ENCODE results near the gene LEKR1. TPM values are rescaled to one million over a fixed set of nuclear protein-coding genes. Genes with fewer than 3 reads are reported as not detected.
"Not testable (repeated sequence)": the region's sequence is repeated elsewhere in the genome, so short reads cannot be mapped to it uniquely, and the experiment has no call there.

Gene LEKR1
- 0.34 TPM in 1 of 2 replicates, not detected in the other for total RNA-seq

DNA sequence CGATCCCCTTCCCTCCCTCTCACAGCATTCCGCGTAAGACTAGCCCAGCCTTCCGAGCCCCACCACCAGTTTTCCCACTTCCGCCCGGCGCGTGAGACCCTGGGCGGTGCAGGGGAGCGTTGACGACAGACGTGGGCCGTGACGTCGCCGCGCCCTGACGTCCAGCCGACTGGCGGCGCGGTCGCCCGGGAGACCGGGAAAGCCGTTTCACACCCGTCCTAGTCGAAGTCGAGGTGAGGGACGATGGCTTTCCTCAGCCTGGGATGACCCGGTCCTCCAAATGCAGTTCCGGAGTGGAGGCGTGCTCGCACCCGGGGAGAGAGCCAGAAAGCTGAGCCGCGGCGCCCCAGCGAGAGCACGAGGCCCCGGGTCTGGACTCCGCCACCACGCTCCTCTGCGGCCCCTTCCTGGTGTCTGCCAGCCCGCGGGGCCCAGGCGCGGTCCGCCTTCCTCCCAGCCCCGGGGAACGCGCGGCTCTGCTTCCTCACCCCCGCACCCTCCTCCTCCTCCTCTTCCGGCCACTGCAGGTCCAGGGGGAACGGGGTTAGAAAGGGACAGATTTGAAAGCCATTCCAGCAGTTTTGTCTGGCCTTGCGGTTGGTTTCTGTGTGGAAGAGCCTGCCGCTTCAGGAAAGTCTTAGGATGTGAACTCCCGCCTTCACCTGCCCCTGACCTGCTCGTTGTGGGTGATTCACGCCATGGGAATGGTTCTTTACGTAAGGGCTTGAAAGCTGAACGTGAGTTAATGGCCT lies at the start of gene LEKR1:
TSS of gene LEKR1 (plus strand) at position 210 of the 752 bp plus-strand sequence. CDS start 2,977 bp downstream, outside the sequence.
- peak; percentile 92 for DNase-seq (ENCODE audit: extremely low read depth, low read depth, low spot score)

DNA sequence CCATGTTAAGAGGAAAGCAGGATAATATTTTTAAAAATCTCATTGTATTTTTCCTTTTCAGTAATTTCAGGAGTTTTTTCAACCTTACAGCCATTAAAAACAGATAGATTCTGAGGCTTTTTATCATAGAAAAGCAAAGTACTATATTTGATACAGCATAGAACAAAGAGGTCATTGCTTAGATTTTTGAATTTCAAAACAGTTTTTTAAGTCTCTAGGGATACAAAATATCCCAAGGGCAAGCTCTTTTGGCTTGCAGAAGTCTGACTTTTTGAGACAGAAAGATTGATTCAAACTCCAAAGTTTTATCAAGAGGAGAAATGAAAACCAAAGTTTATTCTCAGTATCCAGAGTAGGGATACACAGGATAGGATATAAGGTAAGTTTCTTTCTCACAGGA lies 49.3 kb upstream of the LEKR1 start:
- no peak for DNase-seq (ENCODE audit: extremely low read depth, low read depth, low spot score)

GRCh38 chr3:156781310-156782230 lies 44.6 kb upstream of the LEKR1 start:
- DNase-seq (ENCODE audit: extremely low read depth, low read depth, low spot score): no peak

GRCh38 chr3:156782319-156782718 lies 43.8 kb upstream of the LEKR1 start:
- no peak for DNase-seq (ENCODE audit: extremely low read depth, low read depth, low spot score)

- no peak for DNase-seq (ENCODE audit: extremely low read depth, low read depth, low spot score)
Observed at GRCh38 chr3:156782921-156783320, 43.2 kb upstream of the LEKR1 start.

GRCh38 chr3:156787001-156787400 lies 39.2 kb upstream of the LEKR1 start:
- no peak for DNase-seq (ENCODE audit: extremely low read depth, low read depth, low spot score)

DNA sequence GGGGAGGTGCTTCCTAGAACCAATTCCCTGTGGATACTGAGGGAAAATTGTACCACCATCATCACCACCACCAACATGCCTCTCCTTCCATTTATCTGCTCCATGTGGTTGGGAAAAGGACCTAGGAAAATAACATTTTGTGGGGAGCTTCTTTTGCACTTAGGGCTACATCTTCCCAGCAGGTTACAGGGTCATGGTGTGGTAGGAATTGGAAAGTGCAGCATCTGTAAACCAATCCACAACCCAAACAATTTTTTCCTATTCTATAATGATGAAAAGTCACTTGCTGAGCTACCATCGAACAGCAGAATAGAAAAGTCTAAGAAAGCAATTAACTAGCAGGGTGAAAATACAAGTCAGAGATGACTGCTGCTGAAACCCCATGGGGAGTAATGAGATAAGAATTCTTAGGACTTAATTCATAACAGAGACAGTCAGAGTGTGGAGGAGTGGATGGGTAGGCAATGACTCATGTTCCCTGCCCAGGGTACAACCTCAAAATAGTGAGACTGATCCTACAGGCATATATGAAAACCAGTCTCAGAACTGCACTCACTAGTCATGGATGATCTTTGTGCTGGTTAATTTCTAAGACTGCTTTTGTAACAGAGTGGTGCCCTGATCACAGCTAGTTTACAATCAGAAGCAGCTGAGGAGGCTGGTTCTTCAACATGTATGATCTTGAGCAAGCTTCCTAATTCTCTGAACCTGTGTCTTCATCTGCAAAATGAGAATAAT lies 38.1 kb upstream of the LEKR1 start:
- DNase-seq (ENCODE audit: extremely low read depth, low read depth, low spot score): no peak

DNA sequence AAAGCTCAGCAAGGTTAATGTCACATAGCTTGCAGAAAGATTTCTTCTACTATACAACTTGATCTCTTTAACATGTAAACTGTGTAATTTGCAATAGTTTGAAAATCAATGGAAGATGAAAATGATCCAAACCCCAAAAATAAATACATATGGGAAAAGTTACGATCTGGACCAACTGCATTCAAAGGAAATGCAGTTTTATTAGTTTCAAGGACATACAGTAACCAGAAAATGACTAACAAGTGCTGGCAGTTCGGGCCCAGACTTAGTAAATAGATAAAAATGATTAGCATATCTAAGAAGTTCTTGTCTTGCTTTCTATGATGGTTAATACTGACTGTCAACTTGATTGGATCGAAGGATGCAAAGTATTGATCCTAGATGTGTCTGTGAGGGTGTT lies 37.3 kb upstream of the LEKR1 start:
- DNase-seq (ENCODE audit: extremely low read depth, low read depth, low spot score): no peak

DNA sequence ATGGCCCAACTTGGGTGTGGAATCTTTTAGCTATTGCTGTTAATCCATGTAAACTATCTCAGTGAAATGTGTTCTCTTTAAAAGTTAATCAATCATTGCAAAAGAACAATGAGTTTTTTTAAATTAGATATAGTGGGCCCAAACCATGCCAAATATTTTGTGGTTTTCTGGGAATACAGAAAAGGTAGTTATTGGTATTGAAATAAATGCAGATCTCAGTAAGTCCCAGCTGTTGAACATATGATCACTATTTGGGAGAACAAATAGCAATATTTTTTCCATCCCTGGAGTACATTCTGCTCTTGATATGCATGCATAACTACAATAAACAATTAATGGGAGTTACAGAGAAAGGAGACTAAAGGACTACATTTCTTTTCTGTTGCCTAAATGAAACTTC lies 36.0 kb upstream of the LEKR1 start:
- DNase-seq (ENCODE audit: extremely low read depth, low read depth, low spot score): no peak

- no peak for DNase-seq (ENCODE audit: extremely low read depth, low read depth, low spot score)
Observed at GRCh38 chr3:156792114-156792513, 34.0 kb upstream of the LEKR1 start.

- DNase-seq (ENCODE audit: extremely low read depth, low read depth, low spot score): no peak
Observed at GRCh38 chr3:156792536-156792935, 33.6 kb upstream of the LEKR1 start.

- DNase-seq (ENCODE audit: extremely low read depth, low read depth, low spot score): no peak
Observed at GRCh38 chr3:156792945-156793344, 33.2 kb upstream of the LEKR1 start.

- DNase-seq (ENCODE audit: extremely low read depth, low read depth, low spot score): no peak
Observed at GRCh38 chr3:156793400-156793799, 32.8 kb upstream of the LEKR1 start.

GRCh38 chr3:156793851-156794250 lies 32.3 kb upstream of the LEKR1 start:
- DNase-seq (ENCODE audit: extremely low read depth, low read depth, low spot score): no peak

- DNase-seq (ENCODE audit: extremely low read depth, low read depth, low spot score): no peak
Observed at GRCh38 chr3:156795890-156796481, 30.2 kb upstream of the LEKR1 start.

- DNase-seq (ENCODE audit: extremely low read depth, low read depth, low spot score): no peak
Observed at GRCh38 chr3:156797368-156797767, 28.8 kb upstream of the LEKR1 start.

- not testable (repeated sequence) for DNase-seq (ENCODE audit: extremely low read depth, low read depth, low spot score)
Observed at GRCh38 chr3:156800287-156800686, 25.9 kb upstream of the LEKR1 start.

DNA sequence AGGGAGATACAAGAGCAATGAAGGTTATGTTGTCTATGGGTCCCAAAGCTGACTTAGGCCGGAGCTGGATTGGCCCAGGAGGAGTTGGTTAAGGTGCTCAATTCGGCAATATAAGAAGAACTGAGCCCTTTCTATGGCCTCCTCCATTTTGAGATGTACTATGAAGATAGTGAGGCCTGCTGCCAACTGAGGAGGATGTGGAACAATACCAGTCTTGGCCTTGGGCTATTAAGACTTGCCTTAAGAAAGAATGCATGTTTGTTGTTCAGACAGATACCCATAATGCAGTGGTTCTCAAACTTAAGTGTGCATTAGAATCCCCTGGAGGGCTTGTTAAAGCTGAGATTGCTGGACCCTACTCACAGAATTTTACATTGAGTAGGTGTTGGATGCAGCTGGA lies 24.4 kb upstream of the LEKR1 start:
- DNase-seq (ENCODE audit: extremely low read depth, low read depth, low spot score): no peak

DNA sequence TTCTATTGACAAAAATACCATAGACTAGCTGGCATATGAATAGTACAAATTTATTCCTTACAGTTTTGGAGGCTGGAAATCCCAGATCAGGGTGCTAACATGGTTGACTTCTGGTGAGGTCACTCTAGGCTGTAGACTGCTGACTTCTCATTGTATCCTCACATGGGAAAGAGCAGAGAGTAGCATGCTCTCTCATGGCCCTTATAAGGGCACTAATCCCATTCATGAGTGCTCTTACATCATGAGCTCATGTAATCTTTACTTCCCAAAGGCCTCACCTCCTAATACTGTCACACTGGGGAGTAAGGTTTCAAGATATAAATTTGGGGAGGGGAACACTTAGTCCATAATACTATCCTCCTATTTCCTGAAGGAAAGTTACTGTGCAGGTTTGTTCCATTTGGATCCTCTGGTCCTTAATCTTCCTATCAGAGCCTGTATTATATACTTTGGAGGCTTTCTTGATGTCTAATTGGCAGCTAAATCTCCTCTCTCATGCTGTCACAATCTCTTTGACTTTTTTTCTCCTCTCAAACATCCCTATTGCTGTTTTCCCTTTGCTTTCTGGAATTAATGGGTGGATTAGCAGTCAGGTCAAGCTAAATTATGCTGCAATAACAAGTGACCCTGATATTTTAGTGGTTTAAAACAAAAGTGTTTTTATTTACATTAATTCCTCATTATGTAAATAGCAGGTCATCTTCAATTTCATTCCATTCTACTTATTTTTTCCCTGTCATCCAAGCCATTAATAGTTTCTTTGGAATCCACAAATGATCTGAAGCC lies 23.1 kb upstream of the LEKR1 start:
- no peak for DNase-seq (ENCODE audit: extremely low read depth, low read depth, low spot score)
